GM10248 (cell line): ENCODE data around the gene PTMA.

Source experiments
- CTCF ChIA-PET: fragments of 300-600 bp; sonication (Branson Sonifier 250); formaldehyde crosslinking; extraction: SDS; loops from one replicate; lab custom pipeline; 2021; ENCODE audit warnings: antibody characterized with exemption; lab: Yijun Ruan, JAX
- POLR2A ChIA-PET: fragments of 350-650 bp; sonication (Branson Sonifier 250); formaldehyde crosslinking; extraction: SDS; loops from one replicate; lab custom pipeline; 2020; ENCODE audit warnings: antibody characterized with exemption; lab: Yijun Ruan, JAX
- DNase-seq: peaks from one replicate; pipeline ENCODE4 v3.0.0; 2012; ENCODE audit errors: extremely low spot score
- CTCF ChIP-seq: IDR thresholded peaks from 2 replicates; pipeline ENCODE4 v1.5.1; 2012; ENCODE audit warnings: mild to moderate bottlenecking, low read depth; ENCODE audit errors: extremely low read depth, missing control alignments, control extremely low read depth

The PTMA gene

GRCh38 chr2:231674587-231675338 is 33.6 kb upstream of the PTMA start:
- TF ChIP-seq CTCF: peak; percentile 92
- DNase-seq: peak; percentile 72
- ChIA-PET POLR2A (interaction anchor here (0.6 to 1.8 kb wide), 7 partner anchors 9 to 1843 kb away, joined by 3 to 24 read pairs (median 4); partner anchors contain the start of gene PTMA), CTCF (interaction anchor here (0.6 to 25.7 kb wide), 31 partner anchors 12 to 227 kb away, joined by 3 to 531 read pairs (median 5); partner anchors contain the start of genes COPS7B, PTMA and TEX44)

- DNase-seq: no peak
- ChIA-PET POLR2A (interaction anchor here (1.1 to 1.8 kb wide), 2 partner anchors 32 to 38 kb away, joined by 3 to 12 read pairs; partner anchors contain the start of gene PTMA), CTCF (interaction anchor here (0.8 to 25.7 kb wide), 15 partner anchors 11 to 159 kb away, joined by 3 to 531 read pairs (median 29); partner anchors contain the start of genes COPS7B and PTMA)
- no peak for TF ChIP-seq CTCF
Observed at GRCh38 chr2:231676243-231676642, 32.1 kb upstream of the PTMA start.

GRCh38 chr2:231677632-231678104 is 30.7 kb upstream of the PTMA start:
- TF ChIP-seq CTCF: peak; percentile 97
- CTCF ChIA-PET: interaction anchor here (0.6 to 25.7 kb wide), 32 partner anchors 9 to 211 kb away, joined by 3 to 531 read pairs (median 4); partner anchors contain the start of genes COPS7B, PDE6D and PTMA
- DNase-seq: peak; percentile 78
- POLR2A ChIA-PET: interaction anchor here (0.6 to 1.3 kb wide), 4 partner anchors 31 to 72 kb away, joined by 3 to 14 read pairs (median 8); partner anchors contain the start of gene PTMA

GRCh38 chr2:231679908-231680284 is 28.4 kb upstream of the PTMA start:
- TF ChIP-seq CTCF: no peak
- ChIA-PET POLR2A (interaction anchor here (1.0 kb wide), 2 partner anchors 27 to 34 kb away, joined by 3 to 4 read pairs; no protein-coding TSS in a partner anchor), CTCF (interaction anchor here (1.7 to 25.7 kb wide), 3 partner anchors 13 to 37 kb away, joined by 5 to 531 read pairs (median 434); partner anchors contain the start of gene PTMA)
- no peak for DNase-seq

- POLR2A ChIA-PET: interaction anchor here (1.0 kb wide), 2 partner anchors 27 to 33 kb away, joined by 3 to 4 read pairs; no protein-coding TSS in a partner anchor
- TF ChIP-seq CTCF: no peak
- CTCF ChIA-PET: interaction anchor here (1.6 to 25.7 kb wide), 5 partner anchors 6 to 36 kb away, joined by 5 to 531 read pairs (median 184); partner anchors contain the start of gene PTMA
- DNase-seq: no peak
Observed at GRCh38 chr2:231680285-231680991, 27.9 kb upstream of the PTMA start.
